Tongue (tissue), 2 donors: Measurements from ENCODE around the gene DCC. TPM values are rescaled to one million over a fixed set of nuclear protein-coding genes. Genes with fewer than 3 reads are reported as not detected.
A peak's percentile ranks its signal among the peaks of the same experiment; 100 is the strongest.
"Not testable (repeated sequence)": the region's sequence is repeated elsewhere in the genome, so short reads cannot be mapped to it uniquely, and the experiment has no call there.

ENCODE experiments used
- DNase-seq: peaks from one replicate; pipeline ENCODE4 v3.0.0-alpha.2; 2015
- total RNA-seq: library from RNA; depleted of rRNA; stranded (reverse); fragments of >200 nt; gene quantifications from one replicate; pipeline ENCODE4 v1.2.3, GENCODE V29; 2014

Gene DCC
- total RNA-seq, 1 donor from 2014 or later: 5.5 TPM

DNA sequence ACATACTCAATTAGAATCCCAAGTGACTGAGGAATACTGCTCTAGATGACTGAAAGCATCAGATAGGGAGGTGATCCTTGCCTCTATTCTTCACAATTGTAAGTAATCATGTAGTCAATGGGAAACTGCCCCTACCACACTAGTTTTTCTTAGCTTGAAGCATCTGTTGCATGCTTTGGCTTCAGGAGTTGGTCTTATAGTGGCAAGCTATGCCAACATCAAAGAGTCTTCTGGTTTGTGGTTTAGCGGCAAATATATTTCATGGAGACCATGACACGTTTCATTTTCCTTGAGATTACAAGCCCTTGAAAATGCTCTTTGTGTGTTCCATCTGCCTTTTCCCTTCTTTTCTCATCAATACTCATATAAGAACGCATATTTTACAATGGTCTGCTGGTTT is 12.9 kb downstream of the DCC start:
- no peak for DNase-seq

DNA sequence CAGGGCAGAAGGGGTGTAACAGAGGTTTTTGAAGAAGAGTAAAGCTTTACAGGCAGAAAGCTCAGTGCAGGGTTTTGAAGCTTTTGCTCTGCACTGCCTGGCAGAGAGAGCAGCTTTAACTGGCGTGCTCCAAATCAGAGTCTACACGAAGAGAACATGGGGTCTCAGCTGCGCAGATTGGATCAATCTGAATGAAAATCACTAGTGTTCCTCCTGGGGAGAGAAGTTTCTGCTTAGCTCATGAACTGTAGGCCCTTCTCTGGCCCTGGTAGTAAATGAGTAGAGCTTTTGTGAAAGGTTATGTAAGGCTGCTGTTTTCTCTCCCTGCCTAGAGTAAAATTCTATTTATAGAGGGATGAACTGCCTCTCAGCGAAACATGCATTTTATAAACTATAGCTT is 13.6 kb downstream of the DCC start:
- DNase-seq: peak; percentile 6

DNA sequence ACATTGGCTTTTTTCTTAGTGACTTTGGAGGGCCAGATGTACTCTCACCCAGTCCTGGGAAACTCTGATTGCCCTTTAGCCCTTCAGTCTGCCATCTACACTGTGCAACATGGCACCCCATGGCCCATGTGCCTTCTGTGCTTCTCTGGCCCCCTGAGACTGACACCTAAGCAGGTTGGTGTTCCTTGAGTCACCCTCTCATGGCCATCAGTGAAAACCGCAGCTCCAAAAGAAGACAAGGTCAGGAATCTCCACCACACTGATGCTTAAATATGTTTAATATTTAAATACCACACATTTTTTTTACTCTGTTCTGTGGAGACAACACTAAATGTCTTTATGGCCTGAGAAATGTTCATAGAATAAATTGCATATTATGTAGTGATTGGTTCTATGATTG is 23.9 kb downstream of the DCC start:
- no peak for DNase-seq

DNA sequence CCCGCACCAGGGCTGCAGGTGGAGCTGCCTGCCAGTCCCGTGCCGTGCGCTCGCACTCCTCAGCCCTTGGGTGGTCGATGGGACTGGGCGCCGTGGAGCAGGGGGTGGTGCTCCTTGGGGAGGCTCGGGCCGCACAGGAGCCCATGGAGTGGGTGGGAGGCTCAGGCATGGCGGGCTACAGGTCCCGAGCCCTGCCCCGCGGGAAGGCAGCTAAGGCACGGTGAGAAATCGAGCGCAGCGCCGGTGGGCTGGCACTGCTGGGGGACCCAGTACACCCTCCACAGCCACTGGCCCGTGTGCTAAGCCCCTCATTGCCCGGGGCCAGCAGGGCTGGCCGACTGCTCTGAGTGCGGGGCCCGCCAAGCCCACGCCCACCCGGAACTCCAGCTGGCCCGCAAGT is 26.9 kb downstream of the DCC start:
- not testable (repeated sequence) for DNase-seq

DNA sequence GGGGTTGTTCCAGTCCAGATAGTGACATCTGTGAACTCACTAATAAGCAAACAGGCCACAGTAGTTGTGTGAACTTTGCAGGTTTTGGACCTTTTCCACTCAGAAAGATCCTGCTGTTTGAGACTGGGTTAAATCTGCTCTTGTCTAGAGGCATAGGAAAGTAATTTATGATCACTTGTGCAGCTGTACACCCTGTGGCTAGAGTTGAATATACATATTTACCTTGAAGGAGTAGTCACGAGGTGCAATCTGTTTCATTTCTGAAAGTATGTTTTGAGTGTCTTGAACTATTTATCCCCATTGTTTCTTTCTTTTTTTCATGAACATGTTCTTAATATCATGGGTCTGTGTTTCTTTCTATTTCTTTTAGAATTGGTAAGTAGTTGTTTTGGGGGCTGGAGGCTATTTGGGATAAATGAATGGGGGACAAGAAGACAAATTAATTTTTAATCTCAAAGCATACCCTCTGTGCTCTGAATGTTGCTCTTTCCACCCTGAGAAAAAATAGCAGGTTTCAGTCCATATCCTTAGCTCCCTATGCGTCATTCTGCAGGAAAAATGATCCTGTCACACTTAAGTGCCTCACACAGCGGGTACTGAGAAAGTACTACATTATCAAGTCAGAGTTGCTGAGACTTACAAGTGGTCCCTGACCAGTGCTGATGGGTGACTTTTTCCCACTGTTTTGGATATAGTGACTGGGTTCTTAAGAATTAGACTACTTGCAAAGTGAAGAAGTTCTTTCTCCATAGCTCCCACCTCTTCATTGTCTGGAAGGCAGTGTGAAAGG is 28.2 kb downstream of the DCC start:
- DNase-seq: no peak

DNA sequence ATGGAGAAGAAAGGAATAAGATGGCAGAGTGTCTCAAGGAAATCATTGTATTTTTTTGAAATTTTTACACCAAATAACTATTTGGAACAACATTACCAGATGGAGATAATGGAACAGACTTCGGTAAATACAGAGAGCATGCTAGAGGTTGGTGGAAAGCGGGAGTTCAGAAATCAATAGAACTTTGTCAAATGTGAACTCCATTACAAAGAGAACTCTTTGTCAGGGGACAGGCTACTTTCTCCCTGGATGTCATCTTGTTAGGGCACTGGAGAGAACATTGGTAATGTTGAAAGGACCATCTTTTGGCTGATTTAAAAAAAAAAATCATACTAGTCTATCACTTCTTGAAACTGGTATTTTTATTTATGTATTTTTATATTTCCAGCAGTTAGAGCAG is 30.8 kb downstream of the DCC start:
- no peak for DNase-seq

DNA sequence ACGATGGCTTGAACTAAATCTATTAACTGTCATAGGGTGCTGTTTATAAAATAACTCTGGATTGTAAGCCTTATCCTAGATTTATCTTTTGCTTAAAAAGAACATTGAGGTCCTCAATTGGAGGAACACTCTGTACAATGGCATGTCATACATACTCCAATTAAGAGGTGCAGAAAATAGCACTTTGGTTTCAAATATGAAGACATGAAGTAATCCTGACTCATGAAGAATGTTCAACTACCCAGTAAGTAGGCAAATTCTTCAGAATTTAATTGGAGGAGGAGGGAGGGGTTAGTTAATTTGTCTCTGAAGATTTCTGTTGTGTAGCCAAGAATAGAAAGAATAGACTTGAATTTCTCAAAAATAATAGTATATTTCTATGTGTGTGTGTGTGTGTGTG is 36.1 kb downstream of the DCC start:
- no peak for DNase-seq

DNA sequence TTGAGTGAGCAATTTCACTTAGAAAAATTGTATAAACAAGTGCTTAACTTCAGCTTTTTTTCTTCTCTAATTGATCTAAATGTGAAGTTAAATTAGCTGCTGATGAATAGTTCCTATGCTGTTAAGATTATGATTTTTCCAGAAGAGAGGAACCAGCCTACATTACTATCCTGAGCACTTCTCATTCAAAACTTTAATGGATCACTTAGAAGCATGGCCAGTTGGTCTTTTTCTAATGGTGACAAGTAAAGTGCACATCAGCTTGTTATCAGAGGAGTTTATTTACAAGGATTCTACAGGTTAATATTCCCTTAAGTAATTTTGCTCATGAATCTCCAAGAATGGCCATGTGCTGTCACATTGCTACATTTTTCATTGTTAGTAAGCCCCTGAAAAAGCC is 37.1 kb downstream of the DCC start:
- DNase-seq: no peak

DNA sequence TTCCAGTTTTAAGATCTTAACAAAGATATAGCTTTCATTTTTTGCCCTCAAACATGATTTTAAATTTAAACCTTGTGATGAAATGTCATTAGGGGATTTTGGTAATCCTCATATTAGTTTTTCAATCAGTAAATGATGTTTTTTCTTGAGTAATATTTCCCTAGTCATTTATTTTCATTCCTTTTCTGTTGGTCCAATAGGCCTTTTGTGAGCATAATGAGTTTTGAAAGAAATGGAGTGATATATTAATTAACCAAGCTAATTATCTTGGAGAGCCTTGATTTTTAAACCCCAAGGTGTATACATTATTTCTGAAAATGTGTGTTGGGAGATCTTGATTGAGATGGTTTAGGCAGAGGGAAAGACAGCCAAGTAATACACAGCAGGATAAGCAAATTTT is 46.3 kb downstream of the DCC start:
- no peak for DNase-seq

DNA sequence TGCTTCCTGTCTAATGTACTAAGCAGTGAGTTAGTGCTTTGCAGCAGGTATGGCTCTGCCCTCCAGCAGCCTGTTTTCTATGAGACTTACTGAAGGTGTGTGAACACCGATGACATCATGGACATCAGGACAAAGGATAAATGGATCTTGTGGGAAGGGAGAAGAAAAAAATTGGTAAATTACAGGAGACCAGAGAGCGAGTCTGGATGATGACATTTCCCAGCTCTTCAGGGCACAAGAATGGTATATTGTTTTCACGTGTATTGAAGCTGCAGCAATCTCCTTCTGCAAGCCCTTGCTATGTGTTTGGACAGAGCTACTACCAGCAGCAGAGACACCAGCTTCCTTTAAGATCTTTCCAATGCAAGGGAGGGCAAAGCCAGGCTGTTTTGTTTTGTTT is 47.2 kb downstream of the DCC start:
- no peak for DNase-seq

DNA sequence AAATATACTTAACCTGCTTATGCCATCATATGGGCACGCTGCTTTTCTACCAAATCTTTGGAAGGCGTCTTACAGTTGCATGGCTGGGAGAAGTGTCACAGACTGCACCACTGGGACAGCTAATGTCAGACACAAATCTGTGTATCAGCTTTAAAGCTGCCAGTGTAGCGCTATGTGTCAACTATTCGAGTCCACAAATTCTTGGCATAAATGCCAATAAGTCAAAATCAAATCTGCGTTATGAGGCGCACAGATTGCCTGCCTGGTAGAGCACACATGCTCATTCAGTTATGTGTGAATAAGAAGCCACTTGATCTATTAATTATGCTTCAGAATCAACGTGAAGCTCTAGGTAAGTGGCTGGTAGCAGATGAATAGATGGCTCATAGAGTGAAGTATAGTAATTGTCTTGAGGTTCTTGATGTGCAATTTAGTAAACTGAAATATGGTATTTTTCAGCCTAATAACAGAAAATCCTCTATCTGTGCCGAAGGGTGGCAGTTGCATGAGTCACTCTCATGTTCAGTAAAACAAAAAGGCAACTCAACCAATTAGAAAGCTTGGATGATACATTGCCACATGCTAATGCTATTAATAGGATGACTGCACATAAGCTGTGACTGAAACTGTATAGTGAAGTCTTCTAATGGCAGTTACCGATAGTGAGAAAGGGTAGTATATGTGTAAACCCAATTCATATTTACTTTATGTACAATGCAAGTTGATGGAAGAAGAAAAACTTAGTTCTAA is 52.0 kb downstream of the DCC start:
- DNase-seq: no peak

DNA sequence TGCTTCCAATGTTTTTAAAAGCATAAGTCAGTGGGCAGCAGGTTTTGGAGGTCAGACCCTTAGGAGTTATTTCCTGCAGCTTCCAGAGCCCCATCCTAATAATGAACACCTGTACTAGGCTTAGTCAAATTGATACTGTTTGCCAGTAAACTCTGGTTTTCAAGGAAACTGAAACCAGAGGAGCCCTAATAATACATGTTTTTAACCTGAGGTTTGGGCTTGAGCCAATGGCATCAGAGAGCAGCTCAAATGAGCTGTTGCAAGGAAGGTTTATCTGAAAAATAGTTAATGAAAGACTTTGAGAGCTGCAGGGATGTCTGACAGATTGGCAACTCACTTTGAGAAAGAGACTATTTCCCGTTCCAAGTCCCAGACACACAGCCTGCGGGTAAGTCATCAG is 54.6 kb downstream of the DCC start:
- no peak for DNase-seq

DNA sequence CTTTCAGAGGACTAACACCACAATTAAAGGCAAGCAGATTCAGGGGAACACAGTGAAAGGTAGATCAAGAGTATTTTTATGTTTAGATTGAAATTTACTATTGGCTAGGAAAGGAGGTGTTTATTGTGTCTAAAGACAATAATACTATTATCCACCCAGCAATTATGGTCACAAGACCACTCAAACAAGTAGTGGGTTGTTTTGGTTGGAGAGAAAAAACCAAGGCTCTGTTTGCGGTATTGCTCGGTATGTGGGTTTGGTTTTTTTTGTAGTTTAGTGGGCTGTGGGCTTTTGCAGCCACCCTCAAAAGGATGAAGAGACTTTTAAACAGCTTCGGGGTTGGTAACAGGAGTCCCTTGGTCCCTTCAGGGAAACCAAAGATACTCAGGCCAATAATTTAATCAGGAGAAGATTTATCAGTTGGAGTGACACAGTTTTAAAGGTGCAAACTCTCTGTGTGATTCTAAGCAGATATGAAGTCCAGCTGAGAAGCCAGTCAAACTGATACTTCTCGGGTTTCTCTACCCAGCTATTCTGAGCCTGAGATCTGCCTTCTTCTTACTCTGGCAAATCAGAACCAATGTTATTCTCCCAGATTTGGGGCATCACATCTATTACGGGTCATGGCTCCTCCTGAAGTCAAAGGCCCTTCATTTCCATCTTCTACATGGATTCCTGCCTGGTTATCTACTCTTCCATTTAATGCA is 55.3 kb downstream of the DCC start:
- no peak for DNase-seq

DNA sequence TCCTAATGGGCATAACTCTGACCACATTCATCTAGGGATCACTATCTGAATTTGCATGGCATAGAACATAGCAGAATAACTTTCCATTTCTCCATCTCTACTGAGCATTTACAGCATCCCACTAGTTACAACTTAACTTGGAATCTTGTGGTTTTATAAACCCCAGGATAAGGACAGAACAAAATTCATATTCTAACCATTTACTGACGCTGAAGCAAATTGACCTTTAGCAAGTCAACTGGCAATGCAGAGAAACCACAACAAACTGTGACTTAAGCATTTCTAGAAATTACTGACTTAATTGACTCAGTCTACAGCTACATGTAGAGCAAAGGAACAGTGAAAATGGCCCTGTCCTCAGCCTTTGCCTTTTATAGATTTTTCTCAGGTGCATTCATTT is 61.2 kb downstream of the DCC start:
- no peak for DNase-seq

DNA sequence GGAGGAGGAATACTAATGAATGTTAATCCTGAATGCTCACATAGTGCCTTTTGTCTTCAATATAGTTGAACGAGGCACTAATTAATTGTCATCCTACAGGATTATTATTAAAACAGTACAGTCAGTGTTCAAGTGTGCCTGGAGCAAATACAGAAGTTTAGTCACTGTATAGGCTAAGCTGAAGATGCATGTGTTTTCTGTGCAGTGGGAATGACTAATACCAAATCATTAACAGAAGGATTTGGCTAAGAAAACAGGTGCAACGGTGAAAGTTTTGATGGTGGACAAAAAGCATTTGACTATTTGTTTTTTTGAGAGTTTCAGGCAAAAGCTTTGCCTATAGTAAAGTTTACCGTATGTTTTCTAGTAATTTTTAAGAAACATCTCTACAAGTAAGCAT is 62.8 kb downstream of the DCC start:
- DNase-seq: no peak

DNA sequence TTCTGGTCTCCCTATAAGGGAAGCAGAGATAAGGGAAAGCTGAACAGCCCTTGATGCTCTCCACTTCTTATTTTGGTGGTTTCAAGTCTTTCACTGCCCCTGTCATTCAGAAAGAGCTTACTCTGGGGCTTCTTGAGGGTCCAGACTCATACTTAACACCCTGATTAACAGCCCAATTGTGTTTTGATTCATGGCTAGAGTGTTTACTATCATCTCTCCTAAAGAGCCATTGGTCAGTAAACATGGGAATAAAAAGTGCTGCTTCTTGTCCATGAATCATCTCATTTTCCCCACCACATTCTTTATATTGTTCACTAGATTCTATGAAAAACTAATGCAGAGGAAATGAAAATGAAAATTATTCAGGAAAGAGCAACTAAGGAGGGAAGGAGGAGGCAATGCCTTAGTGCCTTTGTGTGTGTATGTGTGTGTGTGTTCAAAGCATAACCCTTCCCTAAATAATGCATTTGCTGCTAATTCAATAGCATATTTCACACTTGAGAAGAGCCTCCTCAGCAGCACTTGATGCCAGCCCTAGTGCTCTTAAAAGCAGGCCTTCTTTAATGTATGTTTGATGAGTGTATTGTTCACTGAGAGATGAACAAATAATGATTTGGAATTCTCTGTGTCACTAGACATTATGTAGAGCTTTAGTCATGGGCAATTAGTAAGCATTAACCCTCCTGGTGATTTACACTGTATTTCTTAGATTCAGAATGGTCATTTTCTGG is 63.5 kb downstream of the DCC start:
- no peak for DNase-seq

DNA sequence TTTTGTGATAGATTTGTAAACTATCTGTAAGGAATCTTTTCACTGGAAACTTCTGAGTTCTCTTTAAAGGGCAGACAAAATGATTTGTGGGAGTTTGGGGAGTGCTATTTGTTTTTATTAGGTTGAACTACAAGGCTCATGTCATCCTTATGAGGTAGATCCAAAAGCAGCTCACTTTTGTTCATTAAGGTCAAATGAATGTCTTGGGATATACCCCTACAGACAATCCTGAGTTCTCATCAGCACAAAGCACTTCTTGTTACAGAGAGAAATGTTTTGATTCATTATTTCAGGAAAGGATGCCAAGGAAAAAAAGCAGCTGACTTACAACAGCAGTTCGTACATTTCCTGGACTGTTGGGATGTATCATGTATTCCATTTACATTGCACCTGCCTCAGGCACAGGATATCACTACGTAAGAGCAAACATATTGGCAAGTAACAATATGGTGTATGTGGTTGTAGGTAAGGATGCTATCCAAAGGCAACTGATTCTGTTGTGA is 68.9 kb downstream of the DCC start:
- no peak for DNase-seq

DNA sequence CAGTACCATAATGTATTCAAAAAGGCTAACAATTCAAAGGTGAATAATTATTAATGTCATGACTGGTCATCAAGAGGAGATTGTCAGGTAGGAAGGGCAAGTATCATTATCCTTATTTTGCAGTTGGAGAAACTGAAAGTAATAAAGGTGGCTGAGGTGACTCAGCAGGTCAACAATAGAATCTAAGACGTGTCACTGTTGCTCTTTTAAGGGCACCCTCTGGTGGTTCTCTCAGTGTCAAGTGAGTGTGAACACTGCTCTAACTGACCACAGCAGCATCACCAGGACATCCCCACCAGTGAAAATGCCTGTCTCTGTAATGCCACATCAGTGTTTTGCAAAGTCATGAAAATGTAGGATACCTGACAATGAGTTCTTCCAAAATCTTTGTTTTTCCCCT is 69.7 kb downstream of the DCC start:
- DNase-seq: no peak

DNA sequence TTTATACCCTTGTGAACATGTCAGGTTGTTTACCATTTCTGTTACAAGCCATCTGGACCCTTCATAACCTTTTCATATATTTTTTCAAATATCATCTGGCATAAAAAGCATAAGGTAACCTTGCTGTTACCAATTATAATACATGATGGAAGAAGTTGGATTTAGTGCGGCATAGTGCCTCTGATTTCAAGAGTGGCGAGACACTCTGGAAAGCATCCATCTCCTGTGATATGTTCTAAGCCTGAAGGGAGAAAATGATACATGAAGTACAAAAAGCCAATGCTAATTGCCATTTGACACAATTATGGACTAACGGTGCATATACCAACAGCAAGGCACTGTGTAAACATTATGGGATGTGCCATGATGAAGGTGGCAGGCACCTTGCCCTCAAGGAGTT is 75.1 kb downstream of the DCC start:
- no peak for DNase-seq

DNA sequence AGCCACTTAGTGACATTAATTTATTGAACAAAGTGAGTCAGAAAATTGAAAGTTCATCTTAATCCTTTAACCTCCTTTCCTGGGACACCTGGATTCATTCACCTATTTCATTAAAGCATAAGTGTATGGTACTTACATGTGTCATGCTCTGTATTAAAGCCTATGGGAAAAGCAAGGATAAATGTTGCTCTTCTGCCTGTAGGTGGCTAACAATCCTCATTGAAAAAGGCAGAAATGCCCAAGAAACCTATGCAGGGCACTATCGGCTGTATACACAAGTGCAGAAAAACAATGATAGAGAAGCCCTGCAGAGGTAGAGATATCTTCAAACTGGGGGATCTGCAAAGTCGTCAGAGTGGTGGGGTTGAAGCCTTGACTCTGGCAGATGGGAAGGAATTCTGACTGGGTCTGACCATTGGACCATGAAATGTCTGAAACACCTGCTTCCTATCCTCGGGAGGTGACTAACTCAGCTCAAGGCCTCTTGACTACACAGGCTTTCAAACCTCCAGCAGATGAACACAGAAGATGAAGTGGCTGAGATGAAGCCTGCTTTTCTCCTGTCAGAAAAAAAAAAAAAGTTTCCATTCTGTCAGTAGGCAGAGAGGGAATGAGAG is 83.1 kb downstream of the DCC start:
- DNase-seq: no peak

DNA sequence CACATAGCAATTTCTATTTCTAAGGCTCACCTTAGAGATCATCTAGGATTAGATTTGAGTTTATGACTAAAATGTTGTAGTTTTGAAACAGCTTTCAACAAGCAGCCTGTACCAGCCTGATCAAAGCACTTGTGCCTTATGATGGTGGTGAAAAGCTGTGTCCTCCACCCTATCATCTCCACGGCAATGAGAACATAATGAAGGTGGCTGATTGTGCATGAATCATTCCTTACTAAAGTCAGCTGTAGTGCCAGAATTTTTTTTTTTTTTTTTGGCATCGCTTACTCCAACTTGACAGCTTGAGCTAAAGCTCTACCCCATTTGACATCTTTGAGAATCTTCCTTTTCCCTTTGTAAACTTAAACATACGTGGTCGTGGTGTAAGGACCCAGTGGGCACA is 86.0 kb downstream of the DCC start:
- no peak for DNase-seq

DNA sequence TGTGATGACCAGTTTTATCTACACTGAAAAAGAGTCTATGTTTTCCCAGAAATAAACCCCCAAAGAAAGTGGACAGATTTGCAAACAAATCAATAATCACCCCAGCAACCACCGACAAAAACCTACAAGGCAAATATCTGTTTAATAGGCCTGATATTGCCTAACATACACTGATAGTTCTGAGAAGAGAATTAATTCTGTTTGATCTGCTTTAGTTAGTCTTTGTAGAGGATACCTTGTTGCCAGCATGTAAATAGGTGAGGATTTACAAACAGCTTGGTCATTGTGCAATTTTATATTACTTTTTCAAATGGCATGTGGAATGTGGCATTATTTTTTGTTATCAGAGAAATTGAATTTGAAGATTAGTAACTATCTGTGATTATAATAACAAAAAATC is 86.5 kb downstream of the DCC start:
- no peak for DNase-seq
